Tongue (tissue), 2 donors: Measurements from ENCODE around the gene FAM156A. TPM values are rescaled to one million over a fixed set of nuclear protein-coding genes. Genes with fewer than 3 reads are reported as not detected.
A peak's percentile ranks its signal among the peaks of the same experiment; 100 is the strongest.
"Not testable (repeated sequence)": the region's sequence is repeated elsewhere in the genome, so short reads cannot be mapped to it uniquely, and the experiment has no call there.

ENCODE experiments used
- DNase-seq: peaks from one replicate; pipeline ENCODE4 v3.0.0-alpha.2; 2015
- total RNA-seq: library from RNA; depleted of rRNA; stranded (reverse); fragments of >200 nt; gene quantifications from one replicate; pipeline ENCODE4 v1.2.3, GENCODE V29; 2014

Gene FAM156A
- total RNA-seq, result 20.6 TPM

GRCh38 chrX:52958113-52958959 is at the start of gene FAM156A:
Gene FAM156A (minus strand): TSS chrX:52958518. CDS start chrX:52948588, 9,930 bp downstream.
- DNase-seq, result not testable (repeated sequence)

- DNase-seq, result no peak
Measured at GRCh38 chrX:53005327-53005726, 47.0 kb upstream of the FAM156A start.

- peak; percentile 41 for DNase-seq
Measured at GRCh38 chrX:53004811-53005210, 46.5 kb upstream of the FAM156A start.

GRCh38 chrX:53004038-53004437 is 45.7 kb upstream of the FAM156A start:
- DNase-seq, result no peak

DNA sequence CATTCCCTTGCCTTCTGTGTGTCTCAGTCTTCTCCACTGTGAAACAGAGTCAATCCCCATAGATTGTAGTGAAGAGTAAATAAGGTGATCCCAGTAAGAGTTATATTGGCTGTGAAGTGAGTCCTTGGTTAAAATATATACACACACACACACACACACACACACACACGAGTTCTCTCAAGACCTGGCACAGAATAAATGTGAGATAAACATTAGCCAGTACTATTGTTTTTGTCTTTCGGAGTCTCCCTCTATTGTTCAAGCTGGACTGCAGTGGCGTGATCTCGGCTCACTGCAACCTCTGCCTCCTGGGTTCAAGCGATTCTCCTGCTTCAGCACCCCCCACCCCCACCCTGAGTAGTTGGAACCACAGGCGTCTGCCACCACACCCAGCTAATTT is 44.8 kb upstream of the FAM156A start:
- no peak for DNase-seq

GRCh38 chrX:53001958-53002357 is 43.6 kb upstream of the FAM156A start:
- DNase-seq, result no peak

GRCh38 chrX:53000447-53001135 is 42.3 kb upstream of the FAM156A start:
- DNase-seq, result no peak

DNA sequence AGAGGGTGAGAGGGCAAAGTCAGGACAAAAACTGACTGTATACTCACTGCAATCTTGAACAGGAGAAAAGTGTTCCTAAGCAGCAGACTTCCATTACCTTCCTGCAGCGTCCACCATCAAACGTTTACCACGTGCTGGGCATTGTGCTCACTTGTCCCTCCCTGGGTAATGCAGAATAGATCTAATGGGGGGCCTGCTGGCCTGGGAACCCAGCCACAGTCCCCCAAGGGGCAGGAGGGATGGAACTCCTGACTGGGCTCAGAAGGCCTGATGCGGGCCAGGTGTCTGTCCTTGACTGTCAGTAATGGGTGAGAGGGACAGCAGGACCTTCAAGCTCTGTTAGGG is 37.6 kb upstream of the FAM156A start:
- DNase-seq, result no peak

GRCh38 chrX:52995135-52995986 is 37.0 kb upstream of the FAM156A start:
- peak; percentile 97 for DNase-seq

- no peak for DNase-seq
Measured at GRCh38 chrX:52990848-52991247, 32.5 kb upstream of the FAM156A start.

DNA sequence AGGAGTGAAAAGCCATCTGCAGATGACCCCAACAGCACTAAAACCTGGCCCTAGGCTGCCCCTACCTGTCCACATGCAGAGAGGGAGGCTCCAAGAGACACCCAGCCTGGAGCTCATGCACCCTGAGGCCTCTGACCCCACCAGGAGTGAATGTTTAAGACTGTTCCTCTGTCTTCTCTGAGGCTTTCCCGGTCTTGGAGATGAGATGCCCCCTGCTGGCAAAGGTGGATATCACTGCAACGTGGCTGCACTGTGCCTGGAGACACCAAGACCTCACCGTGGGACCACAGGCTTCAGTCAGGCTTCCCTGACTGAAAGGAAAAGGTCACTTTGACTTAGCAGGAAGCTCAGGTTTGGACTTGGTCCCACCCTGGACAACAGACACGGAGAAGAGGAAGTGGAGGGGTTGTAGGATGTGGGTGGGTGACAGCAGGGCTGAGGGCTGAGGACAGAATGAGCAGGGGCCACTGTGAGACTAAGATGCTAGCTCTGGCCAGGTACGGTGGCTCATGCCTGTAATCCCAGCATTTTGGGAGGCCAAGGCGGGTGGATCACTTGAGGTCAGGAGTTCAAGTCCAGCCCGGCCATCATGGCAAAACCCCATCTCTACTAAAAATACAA is 31.8 kb upstream of the FAM156A start:
- peak; percentile 61 for DNase-seq

- no peak for DNase-seq
Measured at GRCh38 chrX:52988985-52989917, 30.9 kb upstream of the FAM156A start.

DNA sequence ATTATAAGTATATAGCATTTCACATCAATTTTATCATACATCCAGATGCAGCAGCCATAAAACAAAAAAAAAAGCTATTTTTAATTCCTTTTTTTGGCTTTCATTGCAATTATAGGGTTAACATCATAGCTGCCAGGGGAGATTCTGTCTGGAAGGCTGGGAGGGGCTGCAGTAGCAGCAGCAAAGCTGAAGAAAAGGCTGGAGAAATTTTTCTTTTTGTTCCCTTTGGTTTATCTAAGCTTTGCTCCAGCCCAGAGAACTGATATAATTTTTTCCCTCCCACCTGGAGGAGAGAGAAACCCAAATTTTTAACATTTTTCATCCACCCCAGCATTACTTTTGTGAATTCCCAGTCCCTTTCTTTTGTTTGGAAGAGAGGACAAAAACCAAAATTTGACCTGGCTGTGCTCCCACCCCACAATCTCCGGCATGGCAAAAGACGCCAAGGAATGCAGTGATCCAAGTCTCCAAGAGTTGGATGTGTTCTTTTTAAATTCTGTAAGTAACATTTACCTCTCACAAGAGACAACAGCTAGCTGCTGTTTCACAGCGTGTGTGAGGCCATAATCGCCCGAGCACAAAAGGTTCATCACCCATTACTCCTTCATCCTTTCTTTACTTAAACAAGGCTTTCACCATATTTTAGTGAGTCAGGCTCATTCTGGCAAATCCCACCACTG is 25.1 kb upstream of the FAM156A start:
- DNase-seq, result peak; percentile 27

DNA sequence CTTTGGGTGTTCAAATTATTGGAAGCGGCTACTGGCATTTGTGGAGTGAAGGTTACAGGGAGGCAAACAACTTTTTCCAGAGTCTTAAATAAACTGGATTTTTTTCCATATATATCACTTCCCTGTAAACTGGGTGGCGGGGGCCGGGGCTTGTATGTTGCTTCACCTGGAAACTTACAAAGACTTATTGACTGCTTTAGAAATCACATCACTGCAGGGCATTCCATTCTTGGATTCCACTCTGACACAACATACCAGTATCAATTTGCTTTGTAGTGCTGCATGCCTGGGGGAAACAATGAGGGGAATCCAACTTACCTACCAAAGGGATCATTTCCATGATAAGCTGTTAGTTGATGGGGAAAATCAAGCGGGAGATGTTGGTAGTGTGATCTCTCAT is 21.7 kb upstream of the FAM156A start:
- DNase-seq, result no peak

GRCh38 chrX:52979568-52979967 is 21.2 kb upstream of the FAM156A start:
- DNase-seq, result no peak

- DNase-seq, result no peak
Measured at GRCh38 chrX:52977953-52978352, 19.6 kb upstream of the FAM156A start.

- not testable (repeated sequence) for DNase-seq
Measured at GRCh38 chrX:52975576-52975975, 17.3 kb upstream of the FAM156A start.

DNA sequence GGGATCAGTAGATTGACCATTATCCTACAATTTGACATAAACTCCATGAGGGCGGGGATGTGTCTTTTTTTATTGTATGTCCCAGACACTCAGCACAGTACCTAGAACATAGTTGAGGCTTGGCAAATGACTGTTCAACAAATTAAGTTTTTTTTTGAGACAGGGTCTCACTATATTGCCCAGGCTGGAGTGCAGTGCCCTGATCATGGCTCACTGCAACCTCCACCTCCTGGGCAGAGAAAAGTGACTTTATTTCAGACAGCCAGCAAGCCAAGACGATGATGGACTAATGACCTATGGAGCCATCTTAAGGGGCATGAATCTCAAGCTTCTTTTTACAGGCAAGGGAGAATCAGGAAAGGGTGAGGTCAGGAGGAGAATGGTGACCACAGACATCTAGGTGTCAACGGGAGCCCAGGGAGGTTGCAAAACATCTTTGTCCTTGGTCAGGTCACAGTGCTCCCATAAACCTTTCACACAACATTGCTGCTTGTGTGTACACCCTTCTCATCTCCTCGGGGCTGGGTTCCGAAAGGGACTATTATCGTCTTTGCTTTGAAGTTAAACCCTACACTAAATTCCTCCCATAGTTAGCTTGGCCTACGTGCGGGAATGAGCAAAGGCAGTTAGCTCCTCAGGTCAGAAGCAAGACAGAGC is 16.1 kb upstream of the FAM156A start:
- DNase-seq, result not testable (repeated sequence)

- not testable (repeated sequence) for DNase-seq
Measured at GRCh38 chrX:52967922-52968321, 9.6 kb upstream of the FAM156A start.
